GM12875 (cell line): ENCODE measurements around the gene CUEDC1.

Experiments
- H3K4me3 ChIP-seq: one replicate; pipeline ENCODE4 v1.5.1; 2011; ENCODE audit warnings: low read depth, low read length, control low read depth
- TF ChIP-seq, protein P1 (sequence below): IDR thresholded peaks from 2 replicates; pipeline ENCODE4 v1.5.1; 2011; ENCODE audit warnings: low read depth, mild to moderate bottlenecking, control low read depth, inconsistent platforms, low read length, moderate library complexity, borderline replicate concordance; ENCODE audit not compliant: insufficient read depth

Gene CUEDC1

GRCh38 chr17:57890857-57891232, 64.4 kb downstream of the CUEDC1 start:
- H3K4me3 ChIP-seq = no peak overlapping the region
- TF ChIP-seq, protein P1, sequence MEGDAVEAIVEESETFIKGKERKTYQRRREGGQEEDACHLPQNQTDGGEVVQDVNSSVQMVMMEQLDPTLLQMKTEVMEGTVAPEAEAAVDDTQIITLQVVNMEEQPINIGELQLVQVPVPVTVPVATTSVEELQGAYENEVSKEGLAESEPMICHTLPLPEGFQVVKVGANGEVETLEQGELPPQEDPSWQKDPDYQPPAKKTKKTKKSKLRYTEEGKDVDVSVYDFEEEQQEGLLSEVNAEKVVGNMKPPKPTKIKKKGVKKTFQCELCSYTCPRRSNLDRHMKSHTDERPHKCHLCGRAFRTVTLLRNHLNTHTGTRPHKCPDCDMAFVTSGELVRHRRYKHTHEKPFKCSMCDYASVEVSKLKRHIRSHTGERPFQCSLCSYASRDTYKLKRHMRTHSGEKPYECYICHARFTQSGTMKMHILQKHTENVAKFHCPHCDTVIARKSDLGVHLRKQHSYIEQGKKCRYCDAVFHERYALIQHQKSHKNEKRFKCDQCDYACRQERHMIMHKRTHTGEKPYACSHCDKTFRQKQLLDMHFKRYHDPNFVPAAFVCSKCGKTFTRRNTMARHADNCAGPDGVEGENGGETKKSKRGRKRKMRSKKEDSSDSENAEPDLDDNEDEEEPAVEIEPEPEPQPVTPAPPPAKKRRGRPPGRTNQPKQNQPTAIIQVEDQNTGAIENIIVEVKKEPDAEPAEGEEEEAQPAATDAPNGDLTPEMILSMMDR = no peak

DNA sequence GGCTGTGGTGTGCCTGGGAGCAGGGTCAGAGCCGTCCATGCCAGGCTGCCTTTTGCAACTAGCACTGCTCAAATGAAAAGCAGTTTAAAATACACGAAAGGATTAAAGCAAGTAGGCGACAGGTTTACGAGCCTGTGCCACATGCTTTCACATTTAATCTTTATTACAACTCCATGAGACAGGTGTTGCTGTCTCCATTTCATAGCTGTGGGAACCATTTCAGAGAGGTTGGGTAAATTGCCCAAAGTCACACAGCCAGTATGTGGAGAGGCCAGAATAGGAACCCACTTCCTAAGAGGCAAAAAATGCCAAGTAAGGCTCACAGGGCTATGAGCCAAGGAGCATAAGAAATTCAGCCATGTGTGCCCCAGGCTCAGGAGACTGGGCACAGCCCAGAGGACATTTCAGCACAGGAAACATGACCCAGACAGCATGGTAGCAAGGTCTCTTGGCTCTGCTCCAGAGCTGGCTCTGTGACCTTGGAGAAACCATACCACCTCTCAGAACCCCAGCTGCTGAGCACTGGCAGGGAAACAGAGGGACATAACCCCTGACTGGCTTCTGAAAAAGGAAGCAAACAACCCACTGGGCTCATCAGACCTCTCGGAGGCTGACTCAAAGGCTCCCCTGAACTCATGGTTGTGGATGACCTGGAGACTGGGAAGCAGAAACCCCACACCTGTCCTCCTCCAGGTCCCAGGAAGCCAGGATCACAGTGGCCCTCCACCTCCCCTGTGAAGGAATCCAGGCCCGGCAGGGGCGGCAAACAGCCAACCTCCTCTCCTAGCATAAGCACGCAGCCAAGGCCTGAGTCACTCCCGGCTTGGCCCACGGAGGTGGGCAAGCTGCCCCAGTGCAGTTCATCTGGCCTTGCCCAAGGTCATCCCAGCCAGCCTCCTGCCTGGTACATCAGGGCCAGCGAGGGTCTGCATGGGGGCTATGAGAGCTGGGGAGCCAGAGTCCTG, 65.0 kb downstream of the CUEDC1 start:
- H3K4me3 ChIP-seq = no peak overlapping the region
- TF ChIP-seq, protein P1 = no peak

GRCh38 chr17:57889252-57889651, 66.0 kb downstream of the CUEDC1 start:
- H3K4me3 ChIP-seq = no peak overlapping the region
- TF ChIP-seq, protein P1 = no peak

DNA sequence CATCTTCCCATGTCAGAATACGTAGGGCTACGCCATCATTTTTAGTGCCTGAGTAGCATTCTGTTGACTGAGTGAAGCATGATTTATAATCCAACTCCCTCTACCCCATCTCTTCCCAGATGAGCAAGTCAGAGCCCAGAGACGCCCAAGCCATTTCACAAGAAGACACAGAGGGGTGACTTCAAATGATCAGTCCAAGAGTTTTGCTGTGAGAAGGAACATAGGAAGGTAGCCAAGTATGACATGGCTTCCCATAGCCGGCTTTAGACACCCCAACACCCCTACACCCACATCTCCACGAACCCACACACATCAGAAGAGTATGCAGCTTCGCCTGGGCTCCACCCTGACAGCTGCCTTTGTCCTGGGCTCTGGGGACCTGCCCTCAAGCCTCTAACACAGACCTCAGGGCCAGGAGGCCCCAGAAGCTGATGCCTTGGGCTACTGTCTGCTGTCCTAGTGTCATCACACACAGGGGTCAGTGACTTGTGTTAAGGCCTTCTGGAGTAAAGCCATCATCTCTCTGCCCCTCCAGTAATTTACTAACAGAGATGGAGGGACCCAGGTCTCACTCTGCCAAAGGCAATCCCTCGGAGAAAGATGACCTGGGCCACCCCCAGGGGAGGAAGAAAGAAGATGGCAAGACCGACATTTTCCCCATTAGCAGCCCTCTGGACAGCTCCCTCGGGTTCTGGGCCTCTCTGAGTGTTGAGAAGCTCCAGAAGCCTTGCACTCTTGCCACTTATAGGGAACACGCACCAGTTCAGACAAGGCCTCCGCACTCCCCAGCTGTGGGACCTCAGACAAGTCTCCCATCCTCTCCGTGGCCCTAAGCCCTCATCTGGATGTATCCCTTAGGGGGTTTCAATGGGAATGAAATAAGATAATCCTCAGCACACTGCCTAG, 66.6 kb downstream of the CUEDC1 start:
- no peak overlapping the region for H3K4me3 ChIP-seq
- TF ChIP-seq, protein P1 = no peak

- TF ChIP-seq, protein P1 = no peak
- no peak overlapping the region for H3K4me3 ChIP-seq
These were observed 68.1 kb downstream of the CUEDC1 start for GRCh38 chr17:57887161-57887560.

DNA sequence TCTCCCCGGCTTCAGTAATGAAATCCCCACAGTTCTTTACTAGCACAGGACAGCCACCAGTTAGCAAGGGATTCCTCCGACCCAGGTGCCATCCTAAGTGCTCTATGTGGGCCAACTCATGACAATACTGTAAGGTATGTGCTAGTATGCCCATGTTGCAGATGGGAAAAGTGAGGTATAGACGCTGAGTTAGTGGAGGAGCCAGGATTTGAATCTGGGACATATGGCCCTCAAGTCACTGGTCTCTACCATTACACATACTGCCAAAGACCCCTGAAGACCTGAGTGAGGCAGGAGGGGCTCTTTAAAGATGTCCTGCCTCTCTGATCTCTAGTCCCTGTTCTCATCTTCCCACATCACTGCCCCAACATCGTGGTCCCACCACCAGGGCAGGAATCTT, 69.2 kb downstream of the CUEDC1 start:
- TF ChIP-seq, protein P1 = no peak
- no peak overlapping the region for H3K4me3 ChIP-seq
